DMS153 treated with DMSO at 0.1 percent for 48 hours (cell line): Measurements from ENCODE around the gene NPL.

Experiments used
- DNase-seq: peaks from one replicate; lab custom pipeline; 2025; ENCODE audit not compliant: unreplicated experiment; lab: John Stamatoyannopoulos, UW

NPL gene

GRCh38 chr1:182811975-182812722, 22.6 kb downstream of the NPL start:
- no peak for DNase-seq

- DNase-seq = no peak
These were observed 27.3 kb downstream of the NPL start for GRCh38 chr1:182816863-182817262.

GRCh38 chr1:182817802-182818201, 28.2 kb downstream of the NPL start:
- no peak for DNase-seq

- DNase-seq = no peak
These were observed 33.6 kb downstream of the NPL start for GRCh38 chr1:182823220-182823619.

GRCh38 chr1:182826892-182827291, 37.3 kb downstream of the NPL start:
- DNase-seq = no peak

GRCh38 chr1:182829285-182829932, 39.8 kb downstream of the NPL start:
- DNase-seq = no peak

- DNase-seq = no peak
These were observed 43.7 kb downstream of the NPL start for GRCh38 chr1:182833271-182833670.

GRCh38 chr1:182834326-182834725, 44.8 kb downstream of the NPL start:
- DNase-seq = no peak

GRCh38 chr1:182835806-182836205, 46.2 kb downstream of the NPL start:
- no peak for DNase-seq

GRCh38 chr1:182839209-182840066, 49.9 kb downstream of the NPL start, which contains the start of gene DHX9:
TSS of gene DHX9 (plus strand) at chr1:182839347. CDS start at chr1:182842567, 3,220 bp downstream.
- DNase-seq = peak; percentile 97

- DNase-seq = no peak
These were observed 51.9 kb downstream of the NPL start for GRCh38 chr1:182841368-182841988.

GRCh38 chr1:182842265-182842664, 52.7 kb downstream of the NPL start:
- DNase-seq = no peak

- no peak for DNase-seq
These were observed 55.8 kb downstream of the NPL start for GRCh38 chr1:182845379-182845778.

- no peak for DNase-seq
These were observed 56.3 kb downstream of the NPL start for GRCh38 chr1:182845894-182846293.

GRCh38 chr1:182847105-182847504, 57.5 kb downstream of the NPL start:
- no peak for DNase-seq

- no peak for DNase-seq
These were observed 59.2 kb downstream of the NPL start for GRCh38 chr1:182848736-182849135.

- no peak for DNase-seq
These were observed 60.7 kb downstream of the NPL start for GRCh38 chr1:182850319-182850718.

GRCh38 chr1:182851825-182852224, 62.3 kb downstream of the NPL start:
- DNase-seq = no peak

- no peak for DNase-seq
These were observed 66.3 kb downstream of the NPL start for GRCh38 chr1:182855911-182856310.

GRCh38 chr1:182857212-182857611, 67.6 kb downstream of the NPL start:
- no peak for DNase-seq

- no peak for DNase-seq
These were observed 71.1 kb downstream of the NPL start for GRCh38 chr1:182860658-182861057.
